HG02870 (cell line): ENCODE measurements around the gene EEF2.

Source experiments
- ATAC-seq: cut with Tn5 transposase; IDR thresholded peaks from one replicate; pipeline ENCODE4 v1.9.1; 2021; ENCODE audit warnings: mild to moderate bottlenecking, moderate library complexity; ENCODE audit not compliant: unreplicated experiment

The EEF2 gene

GRCh38 chr19:3984908-3985642 lies at the start of gene EEF2:
EEF2 (minus strand) TSS chr19:3985463; CDS start chr19:3985380, 83 bp downstream.
- no peak for ATAC-seq

GRCh38 chr19:4034048-4035017 lies 49.1 kb upstream of the EEF2 start:
- no peak for ATAC-seq

- ATAC-seq = no peak
Observed at GRCh38 chr19:4033028-4033956, 48.0 kb upstream of the EEF2 start.

GRCh38 chr19:4032436-4032835 lies 47.2 kb upstream of the EEF2 start:
- no peak for ATAC-seq

- ATAC-seq = no peak
Observed at GRCh38 chr19:4031420-4031819, 46.2 kb upstream of the EEF2 start.

- ATAC-seq = no peak
Observed at GRCh38 chr19:4030981-4031380, 45.7 kb upstream of the EEF2 start.

GRCh38 chr19:4030552-4030951 lies 45.3 kb upstream of the EEF2 start:
- no peak for ATAC-seq

- no peak for ATAC-seq
Observed at GRCh38 chr19:4029247-4029614, 44.0 kb upstream of the EEF2 start.

GRCh38 chr19:4028334-4029246 lies 43.3 kb upstream of the EEF2 start:
- ATAC-seq = no peak

GRCh38 chr19:4027146-4027545 lies 41.9 kb upstream of the EEF2 start:
- ATAC-seq = no peak

- ATAC-seq = no peak
Observed at GRCh38 chr19:4025317-4025716, 40.1 kb upstream of the EEF2 start.

- ATAC-seq = no peak
Observed at GRCh38 chr19:4023600-4024398, 38.5 kb upstream of the EEF2 start.

GRCh38 chr19:4019578-4019977 lies 34.3 kb upstream of the EEF2 start:
- no peak for ATAC-seq

- no peak for ATAC-seq
Observed at GRCh38 chr19:4018775-4019504, 33.7 kb upstream of the EEF2 start.

GRCh38 chr19:4018140-4018613 lies 32.9 kb upstream of the EEF2 start:
- no peak for ATAC-seq

GRCh38 chr19:4016903-4017638 lies 31.8 kb upstream of the EEF2 start:
- no peak for ATAC-seq

- no peak for ATAC-seq
Observed at GRCh38 chr19:4016486-4016885, 31.2 kb upstream of the EEF2 start.
